ENCODE results near the gene CCSER1. TPM values are rescaled to one million over a fixed set of nuclear protein-coding genes. Genes with fewer than 3 reads are reported as not detected.

The CCSER1 gene
- polyA plus RNA-seq, 1 donor from 2014 or later: 20.8 TPM

- no peaks in the 10 kb centered on the region for H3K27me3 ChIP-seq (ENCODE audit: insufficient read depth, low read depth, low read length)
- H3K79me2 ChIP-seq (replicated peaks; ENCODE audit: insufficient read depth, low read length): no peaks in the 10 kb centered on the region
- H3K9me2 ChIP-seq (ENCODE audit: insufficient read depth, low read length): no peaks in the 10 kb centered on the region
- H3K36me3 ChIP-seq (ENCODE audit: insufficient read depth, low read length): no peaks in the 10 kb centered on the region
- H3K9me3 ChIP-seq (ENCODE audit: low read length): no peaks in the 10 kb centered on the region
- H3F3A ChIP-seq (ENCODE audit: insufficient read depth, low read length, poor library complexity, severe bottlenecking): no peaks in the 10 kb centered on the region
- no peak overlapping the region for H3K4me2 ChIP-seq (ENCODE audit: low read length)
- H3K27ac ChIP-seq (ENCODE audit: low read length): no peak overlapping the region
- H3K9ac ChIP-seq (ENCODE audit: low read length): no peak overlapping the region
- TF ChIP-seq TAF1 (IDR thresholded peaks at IDR 0.05; ENCODE audit: low read depth) (no peak), CTCF (IDR thresholded peaks at IDR 0.05; ENCODE audit: poor library complexity, severe bottlenecking) (no peak), POLR2AphosphoS5 (IDR thresholded peaks at IDR 0.05) (no peak), RAD21 (conservative IDR thresholded peaks at IDR 0.05) (no peak), EZH2 (IDR thresholded peaks at IDR 0.05; ENCODE audit: borderline replicate concordance, insufficient read depth, low read length, poor library complexity, severe bottlenecking) (no peak), REST (IDR thresholded peaks at IDR 0.05; ENCODE audit: borderline replicate concordance) (no peak), MXI1 (conservative IDR thresholded peaks at IDR 0.05; ENCODE audit: poor library complexity, severe bottlenecking) (no peak), SMC3 (conservative IDR thresholded peaks at IDR 0.05; ENCODE audit: poor library complexity) (no peak), EP300 (conservative IDR thresholded peaks at IDR 0.05; ENCODE audit: poor library complexity, severe bottlenecking) (no peak)
- no peak overlapping the region for H3K4me3 ChIP-seq (ENCODE audit: low read length)
- H4K20me1 ChIP-seq (ENCODE audit: insufficient read depth): no peaks in the 10 kb centered on the region
- H2AFZ ChIP-seq (ENCODE audit: low read depth, low read length): no peak overlapping the region
Measured at GRCh38 chr4:90165883-90166282, 38.7 kb downstream of the CCSER1 start.

GRCh38 chr4:90171491-90171890 lies 44.3 kb downstream of the CCSER1 start:
- Histone ChIP-seq H3K9me3 (ENCODE audit: low read length) (no peaks in the 10 kb centered on the region), H3K4me3 (ENCODE audit: low read length) (no peak overlapping the region), H3F3A (ENCODE audit: insufficient read depth, low read length, poor library complexity, severe bottlenecking) (no peaks in the 10 kb centered on the region), H3K4me2 (ENCODE audit: low read length) (no peak overlapping the region), H3K27me3 (ENCODE audit: insufficient read depth, low read depth, low read length) (no peaks in the 10 kb centered on the region), H3K27ac (ENCODE audit: low read length) (no peak overlapping the region), H3K36me3 (ENCODE audit: insufficient read depth, low read length) (no peaks in the 10 kb centered on the region), H3K9me2 (ENCODE audit: insufficient read depth, low read length) (no peaks in the 10 kb centered on the region), H4K20me1 (ENCODE audit: insufficient read depth) (no peaks in the 10 kb centered on the region), H2AFZ (ENCODE audit: low read depth, low read length) (no peak overlapping the region), H3K79me2 (replicated peaks; ENCODE audit: insufficient read depth, low read length) (no peaks in the 10 kb centered on the region), H3K9ac (ENCODE audit: low read length) (no peak overlapping the region)
- no peak for TF ChIP-seq TAF1 (IDR thresholded peaks at IDR 0.05; ENCODE audit: low read depth)
- TF ChIP-seq RAD21 (conservative IDR thresholded peaks at IDR 0.05): no peak
- TF ChIP-seq REST (IDR thresholded peaks at IDR 0.05; ENCODE audit: borderline replicate concordance): no peak
- TF ChIP-seq EZH2 (IDR thresholded peaks at IDR 0.05; ENCODE audit: borderline replicate concordance, insufficient read depth, low read length, poor library complexity, severe bottlenecking): no peak
- TF ChIP-seq SMC3 (conservative IDR thresholded peaks at IDR 0.05; ENCODE audit: poor library complexity): no peak
- no peak for TF ChIP-seq CTCF (IDR thresholded peaks at IDR 0.05; ENCODE audit: poor library complexity, severe bottlenecking)
- TF ChIP-seq POLR2AphosphoS5 (IDR thresholded peaks at IDR 0.05): no peak
- no peak for TF ChIP-seq MXI1 (conservative IDR thresholded peaks at IDR 0.05; ENCODE audit: poor library complexity, severe bottlenecking)
- TF ChIP-seq EP300 (conservative IDR thresholded peaks at IDR 0.05; ENCODE audit: poor library complexity, severe bottlenecking): no peak

Data from neural cell (in vitro differentiated cells).